SJSA1 (cell line): Measurements from ENCODE around the gene WASHC2C. TPM values are rescaled to one million over a fixed set of nuclear protein-coding genes. Genes with fewer than 3 reads are reported as not detected.
"Not testable (repeated sequence)": the region's sequence is repeated elsewhere in the genome, so short reads cannot be mapped to it uniquely, and the experiment has no call there.

ENCODE experiments used
- DNase-seq, 2 experiments: peaks; one replicate each; pipeline ENCODE4 v3.0.0-alpha.2; 2015 to 2020; ENCODE audit warnings: low spot score in 2 of 2, low read depth in 1 of 2
- H3K27ac ChIP-seq: fragments of 250-450 bp; sonication (Bioruptor Pico); 2 replicates; pipeline ENCODE4 v1.5.1; 2020; ENCODE audit warnings: mild to moderate bottlenecking, moderate library complexity
- H3K27me3 ChIP-seq: fragments of 250-450 bp; sonication (Bioruptor Pico); replicated peaks from 2 replicates; pipeline ENCODE4 v1.5.1; 2020; ENCODE audit warnings: mild to moderate bottlenecking, moderate library complexity
- H3K36me3 ChIP-seq: fragments of 250-450 bp; sonication (Bioruptor Pico); 2 replicates; pipeline ENCODE4 v1.5.1; 2020; ENCODE audit warnings: mild to moderate bottlenecking
- H3K4me1 ChIP-seq: fragments of 250-450 bp; sonication (Bioruptor Pico); replicated peaks from 2 replicates; pipeline ENCODE4 v1.6.1; 2021; ENCODE audit warnings: mild to moderate bottlenecking
- H3K4me3 ChIP-seq: fragments of 250-450 bp; sonication (Bioruptor Pico); 2 replicates; pipeline ENCODE4 v1.5.1; 2020; ENCODE audit warnings: mild to moderate bottlenecking
- H3K9me3 ChIP-seq: fragments of 250-450 bp; sonication (Bioruptor Pico); replicated peaks from 2 replicates; pipeline ENCODE4 v1.5.1; 2020; ENCODE audit warnings: mild to moderate bottlenecking
- total RNA-seq: library from RNA; depleted of rRNA; stranded (reverse); fragments of >200 nt; shearing (Covaris generic); gene quantifications from 2 replicates; pipeline ENCODE4 v1.2.3, GENCODE V29; 2014; rRNA removed

WASHC2C gene, protein sequence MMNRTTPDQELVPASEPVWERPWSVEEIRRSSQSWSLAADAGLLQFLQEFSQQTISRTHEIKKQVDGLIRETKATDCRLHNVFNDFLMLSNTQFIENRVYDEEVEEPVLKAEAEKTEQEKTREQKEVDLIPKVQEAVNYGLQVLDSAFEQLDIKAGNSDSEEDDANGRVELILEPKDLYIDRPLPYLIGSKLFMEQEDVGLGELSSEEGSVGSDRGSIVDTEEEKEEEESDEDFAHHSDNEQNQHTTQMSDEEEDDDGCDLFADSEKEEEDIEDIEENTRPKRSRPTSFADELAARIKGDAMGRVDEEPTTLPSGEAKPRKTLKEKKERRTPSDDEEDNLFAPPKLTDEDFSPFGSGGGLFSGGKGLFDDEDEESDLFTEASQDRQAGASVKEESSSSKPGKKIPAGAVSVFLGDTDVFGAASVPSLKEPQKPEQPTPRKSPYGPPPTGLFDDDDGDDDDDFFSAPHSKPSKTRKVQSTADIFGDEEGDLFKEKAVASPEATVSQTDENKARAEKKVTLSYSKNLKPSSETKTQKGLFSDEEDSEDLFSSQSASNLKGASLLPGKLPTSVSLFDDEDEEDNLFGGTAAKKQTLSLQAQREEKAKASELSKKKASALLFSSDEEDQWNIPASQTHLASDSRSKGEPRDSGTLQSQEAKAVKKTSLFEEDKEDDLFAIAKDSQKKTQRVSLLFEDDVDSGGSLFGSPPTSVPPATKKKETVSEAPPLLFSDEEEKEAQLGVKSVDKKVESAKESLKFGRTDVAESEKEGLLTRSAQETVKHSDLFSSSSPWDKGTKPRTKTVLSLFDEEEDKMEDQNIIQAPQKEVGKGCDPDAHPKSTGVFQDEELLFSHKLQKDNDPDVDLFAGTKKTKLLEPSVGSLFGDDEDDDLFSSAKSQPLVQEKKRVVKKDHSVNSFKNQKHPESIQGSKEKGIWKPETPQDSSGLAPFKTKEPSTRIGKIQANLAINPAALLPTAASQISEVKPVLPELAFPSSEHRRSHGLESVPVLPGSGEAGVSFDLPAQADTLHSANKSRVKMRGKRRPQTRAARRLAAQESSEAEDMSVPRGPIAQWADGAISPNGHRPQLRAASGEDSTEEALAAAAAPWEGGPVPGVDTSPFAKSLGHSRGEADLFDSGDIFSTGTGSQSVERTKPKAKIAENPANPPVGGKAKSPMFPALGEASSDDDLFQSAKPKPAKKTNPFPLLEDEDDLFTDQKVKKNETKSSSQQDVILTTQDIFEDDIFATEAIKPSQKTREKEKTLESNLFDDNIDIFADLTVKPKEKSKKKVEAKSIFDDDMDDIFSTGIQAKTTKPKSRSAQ (N-terminal part only)
- 21.6 and 24.0 TPM in 2 replicates for total RNA-seq

DNA sequence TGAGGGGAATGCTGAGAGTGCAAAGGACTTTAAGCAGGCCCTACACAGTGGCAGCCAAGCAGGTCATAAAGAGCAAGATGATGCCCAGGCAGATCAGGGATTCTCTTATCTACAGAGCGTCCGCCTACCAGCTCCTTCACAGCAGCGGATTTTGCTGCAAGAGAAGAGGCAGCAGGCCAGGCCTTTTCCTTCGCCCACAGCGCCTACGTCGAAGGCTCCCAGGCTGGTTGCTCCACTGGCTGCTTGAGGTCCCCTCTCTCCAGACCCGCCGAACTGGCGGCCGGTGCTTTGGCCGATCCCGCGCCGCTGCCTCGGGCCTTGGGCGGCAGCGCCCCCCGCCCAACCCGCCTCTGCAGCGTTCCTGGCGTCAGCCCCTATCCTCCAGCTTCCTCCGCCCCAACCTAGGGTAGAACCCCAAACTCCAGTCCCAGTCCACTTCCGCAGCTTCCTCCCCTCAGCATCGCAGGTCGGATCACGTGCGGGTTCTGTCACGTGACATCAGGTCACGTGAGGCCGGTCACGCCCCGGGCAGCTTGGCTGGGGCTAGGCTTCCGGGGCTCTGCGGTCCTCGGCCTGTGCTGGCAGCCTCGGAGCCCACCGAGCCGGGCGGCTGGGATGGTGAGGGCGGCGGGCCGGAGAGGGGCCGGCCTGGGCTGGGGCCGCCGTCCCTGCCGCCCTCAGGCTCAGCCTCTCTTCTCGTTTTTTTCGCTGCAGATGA, at the start of gene WASHC2C:
TSS of gene WASHC2C (plus strand) at position 564 of the 718 bp plus-strand sequence. CDS start at position 616, 52 bp downstream.
- DNase-seq, result peak; percentile 93 to 94
- not testable (repeated sequence) for H3K9me3 ChIP-seq, H3K4me1 ChIP-seq, H3K36me3 ChIP-seq, H3K27me3 ChIP-seq
- H3K27ac ChIP-seq, result peak within 1 kb of the TSS; percentile 54; the same call in 1 of the 2 replicates
- H3K4me3 ChIP-seq, result peak within 1 kb of the TSS; percentile 63

DNA sequence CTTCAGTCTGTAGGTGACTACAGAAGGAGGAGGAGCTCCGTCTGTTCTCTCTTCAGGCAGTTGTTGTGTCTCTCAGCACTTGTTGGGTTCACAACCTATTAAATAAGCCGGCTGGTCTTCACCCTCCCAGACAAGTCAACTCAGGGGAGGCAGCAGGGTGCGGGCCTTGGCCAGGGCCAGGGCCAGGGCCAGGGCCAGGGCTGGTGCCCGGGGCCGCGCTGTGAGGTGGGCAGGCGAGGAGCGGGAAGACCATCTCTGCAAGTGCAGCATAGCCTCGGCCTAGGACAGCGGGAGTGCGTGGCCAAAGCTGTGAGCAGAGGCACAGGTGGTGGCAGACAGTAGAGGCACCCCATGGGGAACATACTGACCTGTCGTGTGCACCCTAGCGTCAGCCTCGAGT, 48.6 kb upstream of the WASHC2C start:
- H3K4me1 ChIP-seq, H3K27me3 ChIP-seq, H3K36me3 ChIP-seq, H3K4me3 ChIP-seq, H3K9me3 ChIP-seq, DNase-seq, H3K27ac ChIP-seq: not testable (repeated sequence)

DNA sequence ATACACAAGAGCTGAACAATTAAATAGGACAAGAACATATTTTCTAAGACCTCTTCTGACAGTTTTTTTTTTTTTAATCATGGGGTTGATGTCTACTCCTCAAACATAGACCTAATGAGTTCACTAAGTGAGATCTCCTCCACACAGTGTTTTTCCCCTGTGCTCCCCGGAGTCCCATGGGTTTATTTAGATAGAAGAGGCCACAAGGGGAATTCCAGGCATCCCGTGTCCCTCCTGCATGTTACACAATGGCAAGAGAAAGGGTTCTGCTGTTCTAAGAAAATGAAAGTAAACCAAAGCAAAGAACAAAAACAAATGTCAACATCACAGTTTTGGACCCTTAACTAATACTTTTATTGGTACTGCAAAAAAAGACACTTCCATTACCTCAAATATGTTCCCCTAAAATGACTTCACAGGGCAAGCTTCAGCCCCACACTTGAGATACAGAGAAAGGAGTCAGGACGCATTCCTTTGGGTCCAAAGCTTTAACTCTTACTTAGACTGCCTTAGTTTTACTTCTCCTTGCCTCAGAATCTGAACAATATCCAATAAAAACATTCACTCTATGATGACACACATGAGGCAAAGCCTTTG, 16.8 kb upstream of the WASHC2C start:
- not testable (repeated sequence) for H3K9me3 ChIP-seq, H3K4me3 ChIP-seq, H3K36me3 ChIP-seq, H3K4me1 ChIP-seq, H3K27me3 ChIP-seq
- peak in 1 of 2 experiments; percentile 51 for DNase-seq
- H3K27ac ChIP-seq, result peak overlapping the region; percentile 72

DNA sequence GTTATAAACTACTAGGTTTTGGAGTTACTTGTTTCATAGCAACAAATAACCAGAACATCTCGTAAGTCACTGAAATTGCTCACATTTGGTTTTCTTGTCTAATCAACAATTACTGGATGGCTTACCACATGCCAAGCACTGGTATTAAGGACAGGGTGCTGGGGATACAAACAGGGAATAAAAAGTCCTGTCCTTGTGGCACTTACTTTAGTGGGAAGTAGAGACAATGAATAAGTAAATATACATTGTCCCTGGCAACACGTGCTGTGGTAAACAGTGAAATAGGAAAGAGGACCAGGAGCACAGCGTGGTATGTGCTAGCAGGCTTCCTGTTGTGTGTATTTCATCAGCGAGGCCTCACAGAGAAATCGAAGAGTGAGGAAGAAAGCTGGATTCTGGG, 15.8 kb upstream of the WASHC2C start:
- H3K9me3 ChIP-seq, H3K36me3 ChIP-seq, H3K27ac ChIP-seq, H3K27me3 ChIP-seq, H3K4me3 ChIP-seq, H3K4me1 ChIP-seq, DNase-seq: not testable (repeated sequence)

DNA sequence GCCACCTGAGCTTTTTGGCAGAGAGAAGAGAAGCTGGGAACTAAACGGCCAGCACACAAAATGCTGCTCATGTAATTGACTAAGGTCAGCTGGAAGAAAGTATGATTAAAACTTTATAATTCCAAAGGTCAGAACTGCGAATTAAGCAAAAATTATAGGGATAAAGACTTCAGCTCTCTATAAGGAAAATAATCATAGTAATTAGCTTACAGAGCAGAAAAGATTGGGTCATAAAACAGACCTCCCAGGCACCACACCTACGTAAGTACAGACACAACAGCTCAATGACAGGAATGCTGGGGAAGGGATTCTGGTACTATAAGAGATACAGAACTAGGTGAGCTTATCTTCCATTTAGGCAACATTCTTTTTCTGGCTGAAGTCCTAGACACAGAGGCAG, 10.0 kb upstream of the WASHC2C start:
- not testable (repeated sequence) for H3K4me1 ChIP-seq, H3K36me3 ChIP-seq, DNase-seq, H3K27ac ChIP-seq, H3K27me3 ChIP-seq, H3K4me3 ChIP-seq, H3K9me3 ChIP-seq

DNA sequence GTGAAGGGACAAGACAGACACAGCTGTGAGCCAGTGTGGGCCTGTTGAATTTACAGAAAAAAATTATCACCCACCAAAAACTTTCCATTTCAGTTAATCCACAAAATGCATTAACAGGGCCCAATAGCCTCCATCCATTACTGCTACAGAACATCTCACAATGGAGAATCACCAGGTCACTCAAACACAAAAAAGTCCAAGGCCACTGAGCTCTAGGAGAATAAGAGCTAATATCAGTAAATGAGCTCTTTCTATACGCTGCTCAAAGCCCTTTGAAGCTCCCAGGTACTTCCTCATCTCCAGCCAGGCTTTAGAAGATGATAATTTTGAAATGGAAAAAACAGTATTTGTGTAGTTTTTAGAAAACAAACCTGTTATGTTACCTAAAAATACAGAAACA, 9.4 kb upstream of the WASHC2C start:
- not testable (repeated sequence) for H3K27me3 ChIP-seq, H3K36me3 ChIP-seq, H3K9me3 ChIP-seq, H3K27ac ChIP-seq, H3K4me1 ChIP-seq, DNase-seq, H3K4me3 ChIP-seq

DNA sequence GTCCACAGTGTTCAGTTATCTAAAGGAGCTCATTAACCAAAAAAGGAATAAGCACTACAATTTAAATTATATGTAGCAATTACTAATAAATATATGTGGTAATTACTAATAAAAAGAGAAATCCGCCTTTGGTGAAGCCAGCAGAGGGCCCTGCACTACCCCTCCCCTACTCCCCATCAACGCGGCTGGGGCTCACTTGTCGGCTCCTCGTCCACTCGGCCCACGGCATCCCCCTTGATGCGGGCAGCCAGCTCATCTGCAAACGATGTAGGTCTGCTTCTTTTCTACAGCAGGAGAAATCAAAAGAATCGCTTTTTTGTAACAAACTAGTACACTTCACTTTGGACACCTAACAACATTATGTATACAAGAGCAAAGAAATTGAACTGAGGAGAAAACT, 5.6 kb upstream of the WASHC2C start:
- not testable (repeated sequence) for H3K4me1 ChIP-seq, H3K27ac ChIP-seq, H3K9me3 ChIP-seq, DNase-seq, H3K4me3 ChIP-seq, H3K36me3 ChIP-seq, H3K27me3 ChIP-seq

DNA sequence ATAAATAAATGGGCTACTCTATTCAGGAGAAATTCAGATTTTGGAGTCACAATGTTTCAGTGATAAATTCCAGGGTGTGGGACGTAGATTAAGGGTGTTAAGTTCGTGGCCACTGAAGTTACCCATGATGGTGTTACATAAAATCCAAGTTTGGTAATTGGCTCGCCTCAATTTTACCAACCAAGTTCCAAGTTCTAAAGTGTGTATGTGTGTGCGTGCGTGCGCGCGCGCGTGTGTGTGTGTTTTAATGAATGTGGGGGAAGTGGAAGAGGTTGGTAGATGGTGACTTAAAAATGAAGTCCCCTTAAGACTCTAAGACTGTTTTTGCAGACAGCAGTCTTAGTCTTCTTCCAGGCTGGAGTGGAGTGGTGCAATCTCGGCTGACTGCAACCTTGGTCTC, 3.2 kb upstream of the WASHC2C start:
- H3K4me1 ChIP-seq, DNase-seq, H3K27ac ChIP-seq, H3K9me3 ChIP-seq, H3K4me3 ChIP-seq, H3K36me3 ChIP-seq, H3K27me3 ChIP-seq: not testable (repeated sequence)

DNA sequence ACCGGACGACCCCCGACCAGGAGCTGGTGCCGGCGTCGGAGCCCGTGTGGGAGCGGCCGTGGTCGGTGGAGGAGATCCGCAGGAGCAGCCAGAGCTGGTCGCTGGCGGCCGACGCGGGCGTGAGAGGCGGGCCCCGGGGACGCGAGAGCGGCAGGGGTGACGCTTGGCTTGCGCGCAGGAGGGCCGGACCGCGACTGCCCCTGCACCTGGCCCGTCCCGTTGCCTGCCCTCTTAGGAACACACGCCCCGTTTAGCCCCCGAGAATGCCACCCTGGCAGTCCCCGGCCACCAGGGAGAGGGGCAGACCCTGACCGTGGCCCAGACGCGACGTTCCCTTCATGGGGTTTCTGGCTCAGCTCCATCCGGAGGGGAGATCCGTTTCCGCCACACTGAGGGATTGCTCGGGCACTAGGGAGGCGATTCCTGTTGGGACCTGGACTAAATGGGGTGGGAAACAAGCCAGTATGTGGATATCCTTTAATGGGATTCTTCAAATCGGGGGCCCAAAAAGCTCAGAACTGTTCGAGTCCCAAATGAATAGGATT, 427 bp downstream of the WASHC2C start:
- H3K4me3 ChIP-seq, result peak overlapping the region; percentile 63
- H3K36me3 ChIP-seq, H3K9me3 ChIP-seq, H3K4me1 ChIP-seq, H3K27me3 ChIP-seq, DNase-seq: not testable (repeated sequence)
- H3K27ac ChIP-seq, result peak overlapping the region; percentile 54; the same call in 1 of the 2 replicates

DNA sequence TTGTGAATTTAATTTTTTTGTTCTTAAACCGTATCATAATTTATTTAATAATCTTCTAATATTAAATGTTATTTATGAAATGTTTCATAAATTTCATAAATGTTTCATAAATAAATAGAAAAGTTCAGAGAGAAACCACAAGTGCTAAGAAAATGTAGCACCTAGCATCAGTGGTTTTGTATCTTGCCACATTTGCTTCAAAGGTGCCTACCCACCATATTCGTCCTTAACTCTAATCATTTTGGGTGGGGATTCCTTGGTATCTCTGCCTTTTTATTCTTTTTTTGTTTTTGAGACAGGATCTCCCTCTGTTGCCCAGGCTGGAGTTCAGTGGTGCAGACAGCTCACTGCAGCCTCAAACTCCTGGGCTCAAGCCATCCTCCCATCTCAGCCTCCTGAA, 7.4 kb downstream of the WASHC2C start:
- H3K9me3 ChIP-seq, DNase-seq, H3K27me3 ChIP-seq, H3K27ac ChIP-seq, H3K4me3 ChIP-seq, H3K36me3 ChIP-seq, H3K4me1 ChIP-seq: not testable (repeated sequence)

DNA sequence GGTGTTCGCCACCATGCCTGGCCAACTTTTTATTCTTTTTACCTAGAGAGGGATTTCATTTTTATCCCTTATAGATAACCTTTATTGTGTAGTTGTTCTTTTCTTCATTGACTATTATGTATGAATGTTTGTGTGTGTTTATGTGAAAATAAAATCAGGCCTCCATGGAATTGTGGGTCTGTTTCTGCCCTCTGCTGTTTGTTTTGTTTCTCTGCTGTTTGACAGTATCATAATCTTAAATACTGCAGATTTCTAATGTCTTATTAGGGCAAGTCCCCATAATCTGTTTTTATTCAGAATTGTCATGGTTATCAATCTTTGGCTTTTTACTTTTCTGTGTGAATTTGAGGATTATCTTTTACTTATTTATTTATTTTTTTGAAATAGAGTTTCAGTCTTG, 7.8 kb downstream of the WASHC2C start:
- not testable (repeated sequence) for H3K4me1 ChIP-seq, H3K27me3 ChIP-seq, H3K9me3 ChIP-seq, DNase-seq, H3K27ac ChIP-seq, H3K36me3 ChIP-seq, H3K4me3 ChIP-seq

DNA sequence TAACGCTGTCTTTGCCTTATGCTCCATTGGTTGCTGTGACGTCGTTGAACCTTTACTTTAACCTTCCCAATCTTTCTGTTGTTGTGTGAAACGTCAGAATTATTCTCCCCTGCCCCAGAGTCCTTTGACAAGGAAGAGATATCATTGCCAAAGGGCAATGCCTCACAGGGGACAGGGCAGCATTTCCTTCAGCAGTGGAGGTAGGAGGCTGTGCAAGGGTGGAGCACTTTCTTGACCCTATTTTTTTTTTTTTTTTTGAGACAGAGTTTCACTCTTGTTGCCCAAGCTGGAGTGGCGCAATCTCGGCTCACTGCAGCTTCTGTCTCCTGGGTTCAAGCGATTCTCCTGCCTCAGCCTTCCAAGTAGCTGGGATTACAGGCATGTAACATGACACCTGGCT, 14.5 kb downstream of the WASHC2C start:
- H3K4me3 ChIP-seq, H3K27ac ChIP-seq, H3K36me3 ChIP-seq, DNase-seq, H3K4me1 ChIP-seq, H3K27me3 ChIP-seq, H3K9me3 ChIP-seq: not testable (repeated sequence)

DNA sequence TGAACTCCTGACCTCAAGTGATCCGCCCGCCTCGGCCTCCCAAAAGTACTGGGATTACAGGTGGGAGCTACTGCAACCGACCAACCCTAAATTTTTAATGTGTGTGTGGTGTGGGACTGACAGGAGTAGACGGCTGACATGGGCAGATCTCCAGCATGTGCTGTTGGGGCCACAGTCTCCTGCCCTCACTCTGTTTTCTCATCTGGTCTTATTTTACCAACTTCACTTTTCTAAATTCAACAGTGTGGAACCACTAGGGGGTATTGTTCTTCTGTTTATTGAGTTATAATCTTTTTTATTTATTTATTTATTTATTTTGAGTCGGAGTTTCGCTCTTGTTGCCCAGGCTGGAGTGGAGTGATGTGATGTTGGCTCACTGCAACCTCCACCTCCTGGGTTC, 14.9 kb downstream of the WASHC2C start:
- not testable (repeated sequence) for H3K27me3 ChIP-seq, H3K4me3 ChIP-seq, H3K4me1 ChIP-seq, H3K9me3 ChIP-seq, DNase-seq, H3K27ac ChIP-seq, H3K36me3 ChIP-seq
